ENCODE results near the gene NSG1. TPM values are rescaled to one million over a fixed set of nuclear protein-coding genes. Genes with fewer than 3 reads are reported as not detected.

The NSG1 gene
- total and polyA plus RNA-seq, 2 of the 8 experiments (the other 6 are each of a cell fraction or from before 2014, with no cell fraction given) = 35.7 to 61.4 TPM

GRCh38 chr4:4426511-4427120, 39.7 kb downstream of the NSG1 start (continued):
- TF ChIP-seq EZH2 (IDR thresholded peaks at IDR 0.05; ENCODE audit: low read depth, low read length, severe bottlenecking) = no peak

Measured in H1 (cell line).